Measurements from ENCODE around the gene ELOVL7. TPM values are rescaled to one million over a fixed set of nuclear protein-coding genes. Genes with fewer than 3 reads are reported as not detected.
A peak's percentile ranks its signal among the peaks of the same experiment; 100 is the strongest.

The ELOVL7 gene
- total RNA-seq = 0.54 TPM in 1 of 2 replicates, not detected in the other
- total RNA-seq (2013) = 8.8 TPM
- 0.21 and 0.36 TPM in 2 replicates for polyA plus RNA-seq
- 1.6 TPM in 1 of 2 replicates, not detected in the other for polyA minus RNA-seq

GRCh38 chr5:60843936-60844905, at the start of gene ELOVL7:
Gene ELOVL7, minus strand, starts transcription at chr5:60844269. Its CDS starts 56,872 bp downstream, at chr5:60787397.
- ChIA-PET CTCF (no interaction called here), POLR2A (no interaction called here)
- under 1% methylated on average over 87 of the region's 87 CpGs for WGBS (ENCODE audit: insufficient coverage)
- H3K27me3 Mint-ChIP-seq = peaks cover 47% of the 10 kb centered on the region
- intact Hi-C loops (cut with micrococcal nuclease) = no loop called here
- peaks cover 11% of the 10 kb centered on the region for H3K4me1 Mint-ChIP-seq
- H3K4me3 ChIP-seq (ENCODE audit: control extremely low read depth in 1 of 5, extremely low read depth in 1 of 5, insufficient read depth in 1 of 5, low read depth in 2 of 5, low read length in 4 of 5) = peak within 1 kb of the TSS in 4 of 5 experiments; percentile 22 to 55 (median 48)
- H3K4me3 Mint-ChIP-seq = peak within 1 kb of the TSS; percentile 80
- DNase-seq (peak; percentile 30), ATAC-seq (ENCODE audit: low read depth) (peak; percentile 62)
- peaks cover 11 to 12% of the 10 kb centered on the region in 2 donors for H3K4me1 ChIP-seq (ENCODE audit: control insufficient read depth in 2 of 2, insufficient read depth in 2 of 2, low read length in 2 of 2)
- no peaks in the 10 kb centered on the region for H3K9me3 Mint-ChIP-seq (ENCODE audit: insufficient read depth)
- peak within 1 kb of the TSS; percentile 52 for H3K9ac ChIP-seq (ENCODE audit: low read length)
- H3K27ac Mint-ChIP-seq = no peak within 1 kb of the TSS
- H2AFZ ChIP-seq (ENCODE audit: insufficient read depth, low read depth, low read length, poor library complexity, severe bottlenecking) = peak within 1 kb of the TSS; percentile 69
- no peaks in the 10 kb centered on the region for H3K36me3 ChIP-seq (replicated peaks in 1 of 2; ENCODE audit: control extremely low read depth in 1 of 2, control insufficient read depth in 1 of 2, extremely low read depth in 1 of 2, insufficient read depth in 2 of 2, low read length in 1 of 2)
- H4K20me1 ChIP-seq (ENCODE audit: control insufficient read depth, insufficient read depth, low read length, poor library complexity, severe bottlenecking) = no peaks in the 10 kb centered on the region
- peaks cover 0 to 28% (median 19%) of the 10 kb centered on the region in 4 experiments for H3K27me3 ChIP-seq (replicated peaks in 1 of 4; ENCODE audit: control extremely low read depth in 1 of 4, control insufficient read depth in 3 of 4, insufficient read depth in 4 of 4, low read length in 3 of 4)
- no peak for TF ChIP-seq EZH2 (IDR thresholded peaks at IDR 0.05; ENCODE audit: borderline replicate concordance, insufficient read depth, low read depth, low read length, poor library complexity, severe bottlenecking)
- no peak for TF ChIP-seq CTCF (IDR thresholded peaks at IDR 0.05)
- no peaks in the 10 kb centered on the region for H3K79me2 ChIP-seq (ENCODE audit: control insufficient read depth, insufficient read depth, low read length)
- H3K27ac ChIP-seq (ENCODE audit: low read length in 2 of 2) = no peak within 1 kb of the TSS
- H3K4me2 ChIP-seq (replicated peaks; ENCODE audit: low read depth, low read length, poor library complexity, severe bottlenecking) = peak within 1 kb of the TSS; percentile 87
- H3K9me3 ChIP-seq (ENCODE audit: control extremely low read depth in 1 of 3, control insufficient read depth in 2 of 3, insufficient read depth in 1 of 3, low read length in 2 of 3) = peaks cover 0 to 3% (median 0%) of the 10 kb centered on the region in 3 donors

- H3K79me2 ChIP-seq (ENCODE audit: control insufficient read depth, insufficient read depth, low read length) = no peaks in the 10 kb centered on the region
- no peak overlapping the region for H3K4me3 ChIP-seq (ENCODE audit: control extremely low read depth in 1 of 5, extremely low read depth in 1 of 5, insufficient read depth in 1 of 5, low read depth in 2 of 5, low read length in 4 of 5)
- ChIA-PET CTCF (no interaction called here), POLR2A (no interaction called here)
- no peak overlapping the region for H2AFZ ChIP-seq (ENCODE audit: insufficient read depth, low read depth, low read length, poor library complexity, severe bottlenecking)
- H4K20me1 ChIP-seq (ENCODE audit: control insufficient read depth, insufficient read depth, low read length, poor library complexity, severe bottlenecking) = no peaks in the 10 kb centered on the region
- Mint-ChIP-seq H3K27me3 (no peaks in the 10 kb centered on the region), H3K27ac (no peak overlapping the region), H3K4me3 (no peak overlapping the region), H3K4me1 (no peaks in the 10 kb centered on the region), H3K9me3 (ENCODE audit: insufficient read depth) (no peaks in the 10 kb centered on the region)
- no peaks in the 10 kb centered on the region for H3K4me1 ChIP-seq (ENCODE audit: control insufficient read depth in 2 of 2, insufficient read depth in 2 of 2, low read length in 2 of 2)
- no peaks in the 10 kb centered on the region for H3K27me3 ChIP-seq (replicated peaks in 1 of 4; ENCODE audit: control extremely low read depth in 1 of 4, control insufficient read depth in 3 of 4, insufficient read depth in 4 of 4, low read length in 3 of 4)
- H3K4me2 ChIP-seq (replicated peaks; ENCODE audit: low read depth, low read length, poor library complexity, severe bottlenecking) = no peak overlapping the region
- ATAC-seq (ENCODE audit: low read depth) = no peak
- no peak for DNase-seq
- TF ChIP-seq CTCF (IDR thresholded peaks at IDR 0.05) = no peak
- no peak for TF ChIP-seq EZH2 (IDR thresholded peaks at IDR 0.05; ENCODE audit: borderline replicate concordance, insufficient read depth, low read depth, low read length, poor library complexity, severe bottlenecking)
- WGBS (ENCODE audit: insufficient coverage) = 100% methylated on average over 5 of the region's 13 CpGs
- H3K9ac ChIP-seq (ENCODE audit: low read length) = no peak overlapping the region
- H3K36me3 ChIP-seq (replicated peaks in 1 of 2; ENCODE audit: control extremely low read depth in 1 of 2, control insufficient read depth in 1 of 2, extremely low read depth in 1 of 2, insufficient read depth in 2 of 2, low read length in 1 of 2) = peaks cover 3% of the 10 kb centered on the region in 2 experiments
- intact Hi-C loops (cut with micrococcal nuclease) = no loop called here
- peaks cover 0 to 3% (median 0%) of the 10 kb centered on the region in 3 donors for H3K9me3 ChIP-seq (ENCODE audit: control extremely low read depth in 1 of 3, control insufficient read depth in 2 of 3, insufficient read depth in 1 of 3, low read length in 2 of 3)
- H3K27ac ChIP-seq (ENCODE audit: low read length in 2 of 2) = no peak overlapping the region
These were observed 49.5 kb upstream of the ELOVL7 start for GRCh38 chr5:60893521-60893920.
